ENCODE data around the gene TSPEAR. TPM values are rescaled to one million over a fixed set of nuclear protein-coding genes. Genes with fewer than 3 reads are reported as not detected.

The TSPEAR gene
- total RNA-seq, 1 donor from 2014 or later, result 0.34 TPM

GRCh38 chr21:44475266-44475845 is 236.0 kb downstream of the TSPEAR start:
- TF ChIP-seq CTCF (conservative IDR thresholded peaks at IDR 0.05), result no peak
- DNase-seq (ENCODE audit: extremely low spot score, unreplicated experiment), result no peak
- Mint-ChIP-seq H3K27me3 (no peaks in the 10 kb centered on the region), H3K9me3 (no peaks in the 10 kb centered on the region), H3K36me3 (no peaks in the 10 kb centered on the region), H3K27ac (no peak overlapping the region), H3K4me3 (no peak overlapping the region), H3K4me1 (ENCODE audit: unreplicated experiment) (no peaks in the 10 kb centered on the region)

GRCh38 chr21:44473915-44474555 is 237.3 kb downstream of the TSPEAR start:
- H3K36me3 Mint-ChIP-seq, result no peaks in the 10 kb centered on the region
- H3K27ac Mint-ChIP-seq, result no peak overlapping the region
- H3K4me1 Mint-ChIP-seq (ENCODE audit: unreplicated experiment), result no peaks in the 10 kb centered on the region
- no peak for DNase-seq (ENCODE audit: extremely low spot score, unreplicated experiment)
- no peak overlapping the region for H3K4me3 Mint-ChIP-seq
- H3K9me3 Mint-ChIP-seq, result no peaks in the 10 kb centered on the region
- no peaks in the 10 kb centered on the region for H3K27me3 Mint-ChIP-seq
- TF ChIP-seq CTCF (conservative IDR thresholded peaks at IDR 0.05), result no peak

GRCh38 chr21:44471996-44472395 is 239.4 kb downstream of the TSPEAR start:
- Mint-ChIP-seq H3K36me3 (no peaks in the 10 kb centered on the region), H3K4me1 (ENCODE audit: unreplicated experiment) (no peaks in the 10 kb centered on the region), H3K4me3 (no peak overlapping the region), H3K9me3 (no peaks in the 10 kb centered on the region), H3K27ac (no peak overlapping the region), H3K27me3 (no peaks in the 10 kb centered on the region)
- no peak for TF ChIP-seq CTCF (conservative IDR thresholded peaks at IDR 0.05)
- no peak for DNase-seq (ENCODE audit: extremely low spot score, unreplicated experiment)

- H3K9me3 Mint-ChIP-seq, result no peaks in the 10 kb centered on the region
- DNase-seq (ENCODE audit: extremely low spot score, unreplicated experiment), result no peak
- TF ChIP-seq CTCF (conservative IDR thresholded peaks at IDR 0.05), result no peak
- H3K4me3 Mint-ChIP-seq, result no peak overlapping the region
- no peaks in the 10 kb centered on the region for H3K4me1 Mint-ChIP-seq (ENCODE audit: unreplicated experiment)
- H3K27ac Mint-ChIP-seq, result no peak overlapping the region
- H3K27me3 Mint-ChIP-seq, result no peaks in the 10 kb centered on the region
- H3K36me3 Mint-ChIP-seq, result no peaks in the 10 kb centered on the region
Measured at GRCh38 chr21:44471341-44471740, 240.0 kb downstream of the TSPEAR start.

GRCh38 chr21:44467859-44468195 is 243.5 kb downstream of the TSPEAR start:
- Mint-ChIP-seq H3K4me3 (no peak overlapping the region), H3K27ac (no peak overlapping the region), H3K27me3 (no peaks in the 10 kb centered on the region), H3K4me1 (ENCODE audit: unreplicated experiment) (no peaks in the 10 kb centered on the region), H3K9me3 (no peaks in the 10 kb centered on the region), H3K36me3 (no peaks in the 10 kb centered on the region)
- no peak for TF ChIP-seq CTCF (conservative IDR thresholded peaks at IDR 0.05)
- no peak for DNase-seq (ENCODE audit: extremely low spot score, unreplicated experiment)

Data from type B pancreatic cell (in vitro differentiated cells).